SU-DHL-6 (cell line): ENCODE data around the gene NPIPB2.

Experiments used
- H2AFZ ChIP-seq: fragments of 200-600 bp; sonication (generic); 2 replicates; pipeline ENCODE4 v1.6.1; 2014; ENCODE audit warnings: low read depth, mild to moderate bottlenecking, moderate library complexity, mixed read lengths, antibody characterized with exemption, low read length; ENCODE audit not compliant: severe bottlenecking
- H3F3A ChIP-seq: fragments of 200-600 bp; shearing (Covaris generic); 2 replicates; pipeline ENCODE4 v1.6.0; 2016; ENCODE audit warnings: antibody characterized with exemption, mild to moderate bottlenecking; ENCODE audit not compliant: insufficient read depth
- H3K27ac ChIP-seq: fragments of 200-600 bp; sonication (generic); 2 replicates; pipeline ENCODE4 v1.5.1; 2016; ENCODE audit warnings: low read depth, mild to moderate bottlenecking, low read length, moderate library complexity, mixed read lengths
- H3K27me3 ChIP-seq: fragments of 200-600 bp; sonication (generic), shearing (Covaris generic); 2 replicates; pipeline ENCODE4 v1.6.0; 2014; ENCODE audit warnings: mild to moderate bottlenecking, low read length
- H3K36me3 ChIP-seq: fragments of 200-600 bp; sonication (generic); 2 replicates; pipeline ENCODE4 v1.6.1; 2014; ENCODE audit warnings: mild to moderate bottlenecking, low read length, mixed read lengths
- H3K4me2 ChIP-seq: fragments of 300-600, 200-600 bp; shearing (Covaris generic), sonication (generic); 2 replicates; pipeline ENCODE4 v1.6.0; 2014; ENCODE audit warnings: low read length, low read depth, mild to moderate bottlenecking; ENCODE audit not compliant: poor library complexity, severe bottlenecking
- H3K4me3 ChIP-seq: fragments of 200-600 bp; sonication (generic); 2 replicates; pipeline ENCODE4 v1.5.1; 2014; ENCODE audit warnings: antibody characterized with exemption, low read length, mild to moderate bottlenecking, mixed read lengths; ENCODE audit not compliant: insufficient read depth, poor library complexity, severe bottlenecking
- H3K79me2 ChIP-seq: fragments of 200-600 bp; sonication (generic); 2 replicates; pipeline ENCODE4 v1.6.1; 2014; ENCODE audit warnings: mild to moderate bottlenecking, low read length, moderate library complexity; ENCODE audit not compliant: insufficient read depth
- H3K9ac ChIP-seq: fragments of 200-600 bp; sonication (generic); 2 replicates; pipeline ENCODE4 v1.7.0; 2014; ENCODE audit warnings: mild to moderate bottlenecking, low read length
- H3K9me2 ChIP-seq: fragments of 200-600 bp; sonication (generic); replicated peaks from 2 replicates; pipeline ENCODE4 v1.6.1; 2014; ENCODE audit warnings: low read length; ENCODE audit not compliant: insufficient read depth
- H3K9me3 ChIP-seq: fragments of 200-600 bp; sonication (generic); 2 replicates; pipeline ENCODE4 v1.6.1; 2014; ENCODE audit warnings: low read length, mixed read lengths; ENCODE audit not compliant: insufficient read depth
- H4K20me1 ChIP-seq: fragments of 200-600 bp; sonication (generic); 2 replicates; pipeline ENCODE4 v1.6.1; 2014; ENCODE audit warnings: low read depth, mild to moderate bottlenecking, antibody characterized with exemption, low read length, moderate library complexity, mixed read lengths
- EZH2phosphoT487 ChIP-seq: fragments of 200-600 bp; sonication (generic), shearing (Covaris generic); conservative IDR thresholded peaks from 2 replicates; pipeline ENCODE4 v1.6.1; 2018; ENCODE audit warnings: mild to moderate bottlenecking, antibody characterized with exemption, low read length, moderate library complexity, mixed read lengths
- TF ChIP-seq, protein P1 (sequence below): fragments of 200-600 bp; sonication (generic); IDR thresholded peaks from one replicate; pipeline ENCODE4 v1.5.1; 2017; ENCODE audit warnings: antibody characterized with exemption, mild to moderate bottlenecking, low read length, moderate library complexity; ENCODE audit not compliant: insufficient read depth, poor library complexity, severe bottlenecking

NPIPB2 gene

DNA sequence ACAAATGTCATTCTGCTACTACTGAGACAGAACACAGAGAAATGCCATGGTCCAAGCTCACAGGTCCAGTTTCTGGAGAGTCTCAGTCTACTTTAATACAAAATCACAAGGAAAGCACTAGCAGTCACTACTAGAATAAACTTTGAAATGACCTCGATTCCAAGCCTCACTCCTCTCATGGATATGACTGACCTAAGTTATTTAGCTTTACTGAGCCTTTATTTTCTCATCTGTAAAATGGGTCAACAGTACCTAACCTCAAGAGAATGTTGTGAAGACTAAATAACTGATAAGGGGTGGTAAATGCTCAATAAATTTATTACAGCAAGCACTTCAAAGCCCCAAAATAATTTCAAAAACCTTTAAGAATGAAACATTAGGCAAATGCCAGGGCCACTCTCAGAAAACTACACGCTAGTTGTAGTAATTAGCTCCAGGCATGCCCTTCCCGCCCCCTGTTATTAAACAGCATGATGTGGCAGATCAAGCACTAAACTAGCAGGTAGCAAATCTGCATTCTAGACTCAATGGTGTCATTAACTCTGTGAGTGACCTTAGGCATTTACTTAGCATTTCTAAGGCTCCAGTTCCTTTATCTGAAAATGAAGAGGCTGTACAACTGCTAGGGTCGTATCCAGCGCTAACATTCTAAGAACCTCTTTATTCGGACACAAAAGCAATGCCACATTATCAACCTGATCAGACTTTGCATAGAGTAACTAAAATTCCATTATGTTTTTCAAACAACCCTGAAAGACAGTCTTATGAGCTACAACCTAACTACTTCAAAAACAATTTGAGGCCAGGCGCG is 34.5 kb downstream of the NPIPB2 start:
- H3K36me3 ChIP-seq, result peaks cover 8% of the 10 kb centered on the region; the same call in 1 of the 2 replicates
- no peak overlapping the region for H3K27ac ChIP-seq
- H3K4me3 ChIP-seq, result no peak overlapping the region
- no peak overlapping the region for H3K9ac ChIP-seq
- peaks cover 96% of the 10 kb centered on the region for H3K79me2 ChIP-seq
- H3K27me3 ChIP-seq, result no peaks in the 10 kb centered on the region
- H3K4me2 ChIP-seq, result no peak overlapping the region
- peaks cover 16% of the 10 kb centered on the region for H4K20me1 ChIP-seq
- H3K9me3 ChIP-seq, result no peaks in the 10 kb centered on the region
- no peak overlapping the region for H2AFZ ChIP-seq
- no peaks in the 10 kb centered on the region for H3F3A ChIP-seq
- TF ChIP-seq EZH2phosphoT487, result no peak
- TF ChIP-seq, protein P1, sequence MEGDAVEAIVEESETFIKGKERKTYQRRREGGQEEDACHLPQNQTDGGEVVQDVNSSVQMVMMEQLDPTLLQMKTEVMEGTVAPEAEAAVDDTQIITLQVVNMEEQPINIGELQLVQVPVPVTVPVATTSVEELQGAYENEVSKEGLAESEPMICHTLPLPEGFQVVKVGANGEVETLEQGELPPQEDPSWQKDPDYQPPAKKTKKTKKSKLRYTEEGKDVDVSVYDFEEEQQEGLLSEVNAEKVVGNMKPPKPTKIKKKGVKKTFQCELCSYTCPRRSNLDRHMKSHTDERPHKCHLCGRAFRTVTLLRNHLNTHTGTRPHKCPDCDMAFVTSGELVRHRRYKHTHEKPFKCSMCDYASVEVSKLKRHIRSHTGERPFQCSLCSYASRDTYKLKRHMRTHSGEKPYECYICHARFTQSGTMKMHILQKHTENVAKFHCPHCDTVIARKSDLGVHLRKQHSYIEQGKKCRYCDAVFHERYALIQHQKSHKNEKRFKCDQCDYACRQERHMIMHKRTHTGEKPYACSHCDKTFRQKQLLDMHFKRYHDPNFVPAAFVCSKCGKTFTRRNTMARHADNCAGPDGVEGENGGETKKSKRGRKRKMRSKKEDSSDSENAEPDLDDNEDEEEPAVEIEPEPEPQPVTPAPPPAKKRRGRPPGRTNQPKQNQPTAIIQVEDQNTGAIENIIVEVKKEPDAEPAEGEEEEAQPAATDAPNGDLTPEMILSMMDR, result no peak
- H3K9me2 ChIP-seq, result no peaks in the 10 kb centered on the region

DNA sequence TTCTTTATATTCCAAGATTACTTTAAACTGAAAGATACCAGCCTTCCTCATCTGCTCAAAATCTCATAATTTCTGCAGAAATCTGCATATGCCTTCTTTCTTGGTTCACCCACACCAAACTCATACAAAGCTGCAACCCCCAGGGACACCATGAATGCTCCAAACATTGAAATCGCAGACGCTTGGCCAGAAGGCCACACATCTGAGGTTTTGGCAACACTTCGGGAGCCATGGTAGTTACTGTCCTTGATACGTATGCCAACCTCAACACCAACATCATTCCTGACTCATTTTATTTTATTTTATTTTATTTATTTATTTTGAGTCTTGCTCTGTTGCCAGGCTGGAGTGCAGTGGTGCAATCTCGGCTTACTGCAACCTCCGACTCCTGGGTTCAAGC is 37.9 kb downstream of the NPIPB2 start:
- no peaks in the 10 kb centered on the region; the same call in 1 of the 2 replicates for H3F3A ChIP-seq
- no peaks in the 10 kb centered on the region for H3K9me3 ChIP-seq
- H2AFZ ChIP-seq, result no peak overlapping the region
- no peak overlapping the region for H3K4me3 ChIP-seq
- peaks cover 95% of the 10 kb centered on the region for H3K79me2 ChIP-seq
- no peak overlapping the region for H3K9ac ChIP-seq
- H3K4me2 ChIP-seq, result no peak overlapping the region
- peaks cover 4% of the 10 kb centered on the region; the same call in 1 of the 2 replicates for H3K36me3 ChIP-seq
- TF ChIP-seq EZH2phosphoT487, result no peak
- TF ChIP-seq, protein P1, result no peak
- H3K9me2 ChIP-seq, result no peaks in the 10 kb centered on the region
- no peak overlapping the region for H3K27ac ChIP-seq
- peaks cover 23% of the 10 kb centered on the region for H4K20me1 ChIP-seq
- H3K27me3 ChIP-seq, result no peaks in the 10 kb centered on the region

DNA sequence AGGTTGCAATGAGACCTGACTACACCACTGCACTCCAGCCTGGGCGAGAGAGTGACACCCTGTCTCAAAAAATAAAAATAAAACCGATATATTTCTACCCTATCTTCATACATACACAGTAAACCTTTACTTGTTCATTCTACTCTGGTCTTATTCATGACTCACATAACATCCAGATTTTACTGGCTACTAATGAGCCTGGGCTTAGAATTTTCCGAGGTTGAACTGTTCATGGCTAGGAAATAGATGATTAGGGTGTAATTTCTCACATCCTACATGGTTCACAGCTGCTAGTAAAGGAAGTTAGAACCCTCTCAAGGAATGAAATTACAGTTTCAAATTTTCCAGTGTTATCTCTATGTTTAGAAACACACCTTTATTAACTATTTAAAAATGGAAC is 40.8 kb downstream of the NPIPB2 start:
- H3K27ac ChIP-seq, result no peak overlapping the region
- H3K27me3 ChIP-seq, result no peaks in the 10 kb centered on the region
- peaks cover 97% of the 10 kb centered on the region for H3K79me2 ChIP-seq

More for the DNA sequence above, 40.8 kb downstream of the NPIPB2 start:
- peaks cover 29% of the 10 kb centered on the region for H4K20me1 ChIP-seq
- H3K9me2 ChIP-seq, result no peaks in the 10 kb centered on the region
- H2AFZ ChIP-seq, result no peak overlapping the region
- no peaks in the 10 kb centered on the region for H3K9me3 ChIP-seq
- H3K9ac ChIP-seq, result no peak overlapping the region
- no peak overlapping the region for H3K4me3 ChIP-seq
- peaks cover 15% of the 10 kb centered on the region; the same call in 1 of the 2 replicates for H3K36me3 ChIP-seq
- H3K4me2 ChIP-seq, result no peak overlapping the region
- peaks cover 5% of the 10 kb centered on the region; the same call in 1 of the 2 replicates for H3F3A ChIP-seq
- TF ChIP-seq, protein P1, result no peak
